GM12878 (cell line): Measurements from ENCODE around the gene MAGEA9. TPM values are rescaled to one million over a fixed set of nuclear protein-coding genes. Genes with fewer than 3 reads are reported as not detected.

Source experiments
- CBX3 ChIP-seq: fragments of 200-600 bp; sonication (generic); IDR thresholded peaks from 2 replicates; pipeline ENCODE4 v1.6.1; 2016; ENCODE audit warnings: low read depth, borderline replicate concordance
- EP300 ChIP-seq, 2 experiments: fragments of 150-350 bp in 1 of 2; IDR thresholded peaks; 2 replicates each; pipeline ENCODE4 v1.6.1; 2011 to 2012; ENCODE audit warnings: low read depth in 2 of 2, low read length in 2 of 2, borderline replicate concordance in 1 of 2, improper control_type of control experiment in 1 of 2, inconsistent platforms in 1 of 2; ENCODE audit not compliant: control insufficient read depth in 1 of 2
- KLF5 ChIP-seq: fragments of 450-650 bp; IDR thresholded peaks from 2 replicates; pipeline ENCODE4 v1.6.1; 2014; ENCODE audit warnings: mild to moderate bottlenecking; ENCODE audit not compliant: partially characterized antibody
- TCF7 ChIP-seq: IDR thresholded peaks from 2 replicates; pipeline ENCODE4 v1.6.1; 2014; ENCODE audit warnings: antibody characterized with exemption, borderline replicate concordance
- ZZZ3 ChIP-seq: IDR thresholded peaks from 2 replicates; pipeline ENCODE4 v1.6.1; 2011; ENCODE audit warnings: low read depth; ENCODE audit not compliant: control insufficient read depth, insufficient read length
- polyA plus RNA-seq, 11 experiments: library from polyadenylated mRNA; depleted of rRNA in 4 of 11; unstranded in 6 of 11; stranded (reverse) in 5 of 11; fragments of >200 nt; fragmentation: Nextera tagmentation in 4 of 11; fragmentation: Illumina TruSeq in 1 of 11; extraction: Ambion mirVana in 4 of 11; extraction: Trizol in 1 of 11; gene quantifications; 1 replicate in 1 of 11; 2 replicates in 10 of 11; pipeline versions ENCODE4 v1.2.1 to v1.2.3, GENCODE V29; 2011 to 2016; ENCODE audit warnings: inconsistent platforms in 2 of 11, missing spikeins in 2 of 11, low read depth in 1 of 11
- total RNA-seq, 4 experiments: library from RNA; depleted of rRNA in 3 of 4; stranded (reverse); fragments of >200 nt in 3 of 4; fragmentation: Illumina TruSeq in 1 of 4; extraction: Trizol in 1 of 4; gene quantifications; 2 replicates each; pipeline versions ENCODE4 v1.2.1 to v1.2.3, GENCODE V29; 2013 to 2021
- TF ChIP-seq, protein P1 (sequence below): fragments of 450-650 bp; IDR thresholded peaks from 2 replicates; pipeline ENCODE4 v1.6.1; 2018; ENCODE audit warnings: borderline replicate concordance, mild to moderate bottlenecking; ENCODE audit not compliant: partially characterized antibody
- TF ChIP-seq, protein P2 (sequence below): fragments of 450-650 bp; formaldehyde crosslinking; IDR thresholded peaks from 2 replicates; pipeline ENCODE4 v1.4.0; 2022; ENCODE audit warnings: mild to moderate bottlenecking, moderate library complexity
- TF ChIP-seq, protein P3 (sequence below): IDR thresholded peaks from 2 replicates; pipeline ENCODE4 v1.6.1; 2012; ENCODE audit warnings: low read depth, low read length, improper control_type of control experiment

MAGEA9 gene
- total and polyA plus RNA-seq, 10 of the 15 experiments (the other 5 are each of a cell fraction or from before 2014, with no cell fraction given) = not detected

DNA sequence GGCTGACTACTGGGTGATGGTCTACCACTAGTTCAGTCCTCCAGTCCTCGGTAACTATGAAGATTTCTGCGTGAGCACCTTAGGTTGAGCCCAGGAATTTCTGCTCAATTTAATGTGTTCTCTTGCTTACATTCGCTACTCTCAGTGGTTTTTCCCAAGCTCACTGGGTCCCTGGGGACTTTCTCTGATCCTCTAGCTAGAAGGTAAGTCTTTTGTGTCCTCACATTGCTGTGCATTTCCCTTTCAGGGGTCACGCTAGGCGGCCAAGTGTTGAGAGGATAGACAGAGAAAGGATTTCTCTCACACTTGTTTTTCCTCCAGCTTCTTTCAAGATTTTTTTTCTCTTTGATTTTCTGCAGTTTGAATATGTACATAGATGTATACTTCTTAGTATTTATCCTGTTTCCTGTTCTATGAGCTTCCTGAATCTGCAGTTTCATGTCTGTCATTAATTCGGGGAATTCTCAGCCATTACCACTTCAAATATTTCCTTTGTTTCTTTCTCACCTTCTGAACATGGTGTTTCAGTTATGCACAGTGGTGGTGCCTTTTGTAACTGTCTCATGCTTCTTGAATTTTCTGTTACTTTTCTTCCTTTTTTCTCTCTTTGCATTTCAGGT is 17.5 kb downstream of the MAGEA9 start (continued):
- TF ChIP-seq, protein P1, sequence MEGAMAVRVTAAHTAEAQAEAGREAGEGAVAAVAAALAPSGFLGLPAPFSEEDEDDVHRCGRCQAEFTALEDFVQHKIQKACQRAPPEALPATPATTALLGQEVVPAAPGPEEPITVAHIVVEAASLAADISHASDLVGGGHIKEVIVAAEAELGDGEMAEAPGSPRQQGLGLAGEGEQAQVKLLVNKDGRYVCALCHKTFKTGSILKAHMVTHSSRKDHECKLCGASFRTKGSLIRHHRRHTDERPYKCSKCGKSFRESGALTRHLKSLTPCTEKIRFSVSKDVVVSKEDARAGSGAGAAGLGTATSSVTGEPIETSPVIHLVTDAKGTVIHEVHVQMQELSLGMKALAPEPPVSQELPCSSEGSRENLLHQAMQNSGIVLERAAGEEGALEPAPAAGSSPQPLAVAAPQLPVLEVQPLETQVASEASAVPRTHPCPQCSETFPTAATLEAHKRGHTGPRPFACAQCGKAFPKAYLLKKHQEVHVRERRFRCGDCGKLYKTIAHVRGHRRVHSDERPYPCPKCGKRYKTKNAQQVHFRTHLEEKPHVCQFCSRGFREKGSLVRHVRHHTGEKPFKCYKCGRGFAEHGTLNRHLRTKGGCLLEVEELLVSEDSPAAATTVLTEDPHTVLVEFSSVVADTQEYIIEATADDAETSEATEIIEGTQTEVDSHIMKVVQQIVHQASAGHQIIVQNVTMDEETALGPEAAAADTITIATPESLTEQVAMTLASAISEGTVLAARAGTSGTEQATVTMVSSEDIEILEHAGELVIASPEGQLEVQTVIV = no peak
- TF ChIP-seq CBX3 (no peak), TCF7 (peak; percentile 76; the same call in 1 of the 2 replicates), ZZZ3 (no peak), EP300 (IDR thresholded peaks at IDR 0.05; ENCODE audit: borderline replicate concordance in 1 of 2, control insufficient read depth in 1 of 2, low read depth in 2 of 2, low read length in 2 of 2) (no peak), KLF5 (no peak)
- TF ChIP-seq, protein P2, sequence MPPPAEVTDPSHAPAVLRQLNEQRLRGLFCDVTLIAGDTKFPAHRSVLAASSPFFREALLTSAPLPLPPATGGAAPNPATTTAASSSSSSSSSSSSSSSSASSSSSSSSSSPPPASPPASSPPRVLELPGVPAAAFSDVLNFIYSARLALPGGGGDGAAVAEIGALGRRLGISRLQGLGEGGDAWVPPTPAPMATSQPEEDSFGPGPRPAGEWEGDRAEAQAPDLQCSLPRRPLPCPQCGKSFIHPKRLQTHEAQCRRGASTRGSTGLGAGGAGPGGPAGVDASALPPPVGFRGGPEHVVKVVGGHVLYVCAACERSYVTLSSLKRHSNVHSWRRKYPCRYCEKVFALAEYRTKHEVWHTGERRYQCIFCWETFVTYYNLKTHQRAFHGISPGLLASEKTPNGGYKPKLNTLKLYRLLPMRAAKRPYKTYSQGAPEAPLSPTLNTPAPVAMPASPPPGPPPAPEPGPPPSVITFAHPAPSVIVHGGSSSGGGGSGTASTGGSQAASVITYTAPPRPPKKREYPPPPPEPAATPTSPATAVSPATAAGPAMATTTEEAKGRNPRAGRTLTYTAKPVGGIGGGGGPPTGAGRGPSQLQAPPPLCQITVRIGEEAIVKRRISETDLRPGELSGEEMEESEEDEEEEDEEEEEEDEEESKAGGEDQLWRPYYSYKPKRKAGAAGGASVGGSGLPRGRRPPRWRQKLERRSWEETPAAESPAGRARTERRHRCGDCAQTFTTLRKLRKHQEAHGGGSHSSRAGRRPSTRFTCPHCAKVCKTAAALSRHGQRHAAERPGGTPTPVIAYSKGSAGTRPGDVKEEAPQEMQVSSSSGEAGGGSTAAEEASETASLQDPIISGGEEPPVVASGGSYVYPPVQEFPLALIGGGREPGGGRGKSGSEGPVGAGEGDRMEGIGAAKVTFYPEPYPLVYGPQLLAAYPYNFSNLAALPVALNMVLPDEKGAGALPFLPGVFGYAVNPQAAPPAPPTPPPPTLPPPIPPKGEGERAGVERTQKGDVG (CRISPR knock-in tag) = no peak
- TF ChIP-seq, protein P3, sequence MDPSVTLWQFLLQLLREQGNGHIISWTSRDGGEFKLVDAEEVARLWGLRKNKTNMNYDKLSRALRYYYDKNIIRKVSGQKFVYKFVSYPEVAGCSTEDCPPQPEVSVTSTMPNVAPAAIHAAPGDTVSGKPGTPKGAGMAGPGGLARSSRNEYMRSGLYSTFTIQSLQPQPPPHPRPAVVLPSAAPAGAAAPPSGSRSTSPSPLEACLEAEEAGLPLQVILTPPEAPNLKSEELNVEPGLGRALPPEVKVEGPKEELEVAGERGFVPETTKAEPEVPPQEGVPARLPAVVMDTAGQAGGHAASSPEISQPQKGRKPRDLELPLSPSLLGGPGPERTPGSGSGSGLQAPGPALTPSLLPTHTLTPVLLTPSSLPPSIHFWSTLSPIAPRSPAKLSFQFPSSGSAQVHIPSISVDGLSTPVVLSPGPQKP = no peak
